HEK293 (cell line): ENCODE results near the gene ZWILCH.

ENCODE experiments used
- CTCF ChIA-PET: fragments of 350-600 bp; formaldehyde crosslinking; extraction: SDS; loops from one replicate; lab custom pipeline; 2021; ENCODE audit warnings: antibody characterized with exemption; lab: Yijun Ruan, JAX
- POLR2A ChIA-PET: fragments of 300-600 bp; formaldehyde crosslinking; extraction: SDS; loops from one replicate; lab custom pipeline; 2020; ENCODE audit warnings: antibody characterized with exemption, inconsistent platforms; lab: Yijun Ruan, JAX
- H3K27ac ChIP-seq: fragments of 200-500 bp; sonication (Bioruptor generic); 2 replicates; pipeline ENCODE4 v1.5.1; 2014; ENCODE audit warnings: low read depth, low read length, control low read depth, inconsistent platforms; ENCODE audit errors: extremely low read depth
- H3K36me3 ChIP-seq, 2 experiments: fragments of 200-500 bp in 1 of 2; sonication (Bioruptor generic) in 1 of 2; 1 replicate in 1 of 2; 2 replicates in 1 of 2; pipeline ENCODE4 v1.5.1; 2014 to 2017; ENCODE audit warnings: inconsistent platforms in 2 of 2, low read length in 2 of 2; ENCODE audit not compliant: control insufficient read depth in 2 of 2, insufficient read depth in 1 of 2
- H3K4me1 ChIP-seq: fragments of 200-500 bp; sonication (Bioruptor generic); 2 replicates; pipeline ENCODE4 v1.5.1; 2014; ENCODE audit warnings: mild to moderate bottlenecking, low read length, inconsistent platforms; ENCODE audit not compliant: control insufficient read depth, insufficient read depth
- H3K4me3 ChIP-seq: 2 replicates; pipeline ENCODE4 v1.5.1; 2011; ENCODE audit warnings: low read depth, mild to moderate bottlenecking, control low read depth, low read length, moderate library complexity
- H3K9me3 ChIP-seq: fragments of 200-500 bp; sonication (Bioruptor generic); 2 replicates; pipeline ENCODE4 v1.5.1; 2014; ENCODE audit warnings: low read depth, low read length, inconsistent platforms; ENCODE audit not compliant: control insufficient read depth, insufficient read depth
- KLF8 ChIP-seq: fragments of 450-650 bp; formaldehyde crosslinking; IDR thresholded peaks from 2 replicates; pipeline ENCODE4 v1.5.1; 2016; ENCODE audit warnings: missing biosample characterization, missing genetic modification characterization
- OSR2 ChIP-seq: fragments of 450-650 bp; formaldehyde crosslinking; IDR thresholded peaks from 2 replicates; pipeline ENCODE4 v1.5.1; 2016; ENCODE audit warnings: missing biosample characterization, missing genetic modification characterization
- PRDM10 ChIP-seq: fragments of 450-650 bp; formaldehyde crosslinking; IDR thresholded peaks from 2 replicates; pipeline ENCODE4 v1.5.1; 2016; ENCODE audit warnings: missing biosample characterization, missing genetic modification characterization
- SETDB1 ChIP-seq: IDR thresholded peaks from one replicate; pipeline ENCODE4 v1.6.1; 2017; ENCODE audit warnings: mild to moderate bottlenecking, low read length, moderate library complexity, mixed read lengths; ENCODE audit not compliant: insufficient read length
- SP7 ChIP-seq: fragments of 450-650 bp; formaldehyde crosslinking; IDR thresholded peaks from 2 replicates; pipeline ENCODE4 v1.5.1; 2016; ENCODE audit warnings: missing biosample characterization, missing genetic modification characterization
- YY1 ChIP-seq: fragments of 450-650 bp; formaldehyde crosslinking; IDR thresholded peaks from 2 replicates; pipeline ENCODE4 v1.5.1; 2018; ENCODE audit warnings: missing biosample characterization, missing genetic modification characterization
- YY2 ChIP-seq: fragments of 450-650 bp; formaldehyde crosslinking; IDR thresholded peaks from 2 replicates; pipeline ENCODE4 v1.5.1; 2016; ENCODE audit warnings: missing biosample characterization, missing genetic modification characterization
- ZNF248 ChIP-seq: fragments of 450-650 bp; formaldehyde crosslinking; IDR thresholded peaks from 2 replicates; pipeline ENCODE4 v1.5.1; 2017; ENCODE audit warnings: missing biosample characterization, missing genetic modification characterization
- ZNF266 ChIP-seq: fragments of 450-650 bp; formaldehyde crosslinking; IDR thresholded peaks from 2 replicates; pipeline ENCODE4 v1.5.1; 2016; ENCODE audit warnings: missing biosample characterization, missing genetic modification characterization, low read depth
- ZNF274 ChIP-seq, 2 experiments: fragments of 200-500 bp in 1 of 2; fragments of 450-650 bp in 1 of 2; sonication (Bioruptor generic) in 1 of 2; formaldehyde crosslinking in 1 of 2; IDR thresholded peaks; 2 replicates each; pipeline versions ENCODE4 v1.5.1 to v1.6.1; 2014 to 2016; ENCODE audit warnings: borderline replicate concordance in 1 of 2, inconsistent platforms in 1 of 2, low read length in 1 of 2, missing biosample characterization in 1 of 2, missing genetic modification characterization in 1 of 2
- ZNF558 ChIP-seq: fragments of 450-650 bp; formaldehyde crosslinking; IDR thresholded peaks from 2 replicates; pipeline ENCODE4 v1.5.1; 2016; ENCODE audit warnings: missing biosample characterization, missing genetic modification characterization
- ZNF560 ChIP-seq: fragments of 450-650 bp; formaldehyde crosslinking; IDR thresholded peaks from 2 replicates; pipeline ENCODE4 v1.5.1; 2017; ENCODE audit warnings: missing biosample characterization, missing genetic modification characterization, borderline replicate concordance
- ZNF600 ChIP-seq: fragments of 450-650 bp; formaldehyde crosslinking; IDR thresholded peaks from 2 replicates; pipeline ENCODE4 v1.5.1; 2016; ENCODE audit warnings: missing biosample characterization, missing genetic modification characterization
- ZNF645 ChIP-seq: fragments of 450-650 bp; formaldehyde crosslinking; IDR thresholded peaks from 2 replicates; pipeline ENCODE4; 2016; ENCODE audit warnings: missing biosample characterization, missing genetic modification characterization
- ZNF654 ChIP-seq: fragments of 450-650 bp; formaldehyde crosslinking; IDR thresholded peaks from 2 replicates; pipeline ENCODE4 v1.5.1; 2016; ENCODE audit warnings: low read depth, missing biosample characterization, missing genetic modification characterization
- ZNF670 ChIP-seq: fragments of 450-650 bp; formaldehyde crosslinking; IDR thresholded peaks from 2 replicates; pipeline ENCODE4 v1.5.1; 2016; ENCODE audit warnings: missing biosample characterization, missing genetic modification characterization, low read depth
- ZNF785 ChIP-seq: fragments of 450-650 bp; formaldehyde crosslinking; IDR thresholded peaks from 2 replicates; pipeline ENCODE4 v1.5.1; 2016; ENCODE audit warnings: missing biosample characterization, missing genetic modification characterization
- TF ChIP-seq, protein P1 (sequence below): sonication (generic); formaldehyde crosslinking; IDR thresholded peaks from 2 replicates; pipeline ENCODE4 v1.8.1; 2022; ENCODE audit warnings: mild to moderate bottlenecking, moderate library complexity, missing genetic modification reagents
- TF ChIP-seq, protein P2 (sequence below): IDR thresholded peaks from 2 replicates; pipeline ENCODE4 v1.6.1; 2011; ENCODE audit warnings: mild to moderate bottlenecking, low read depth, low read length, borderline replicate concordance

Gene ZWILCH

DNA sequence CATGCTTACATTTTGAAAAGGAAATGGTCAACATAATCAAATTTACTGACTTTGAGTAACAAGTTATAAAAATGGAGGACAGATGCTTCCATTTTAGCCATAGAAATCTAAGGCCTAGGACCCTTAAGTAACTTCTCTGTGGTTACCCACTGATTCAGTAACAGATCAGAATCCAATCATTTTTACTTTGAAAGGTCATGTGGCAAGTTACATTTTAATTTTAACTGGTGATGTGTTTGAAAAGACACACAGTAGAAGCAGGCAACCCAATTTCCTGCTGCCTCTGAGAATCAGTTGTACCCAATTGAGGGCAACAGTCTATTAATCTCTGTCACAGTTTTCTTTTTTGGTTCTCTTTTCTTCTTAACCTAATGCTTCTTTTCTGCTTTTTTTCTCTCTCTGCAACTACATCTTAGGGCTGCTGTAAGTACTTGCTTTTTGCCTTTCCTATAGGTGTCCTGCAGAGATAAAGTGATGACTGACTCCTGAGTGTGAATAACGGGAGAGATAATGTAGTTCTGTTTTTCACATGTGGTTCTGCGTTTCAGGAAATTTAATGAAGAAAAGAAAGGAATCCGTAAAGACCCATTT is 3.3 kb downstream of the ZWILCH start (continued):
- TF ChIP-seq ZNF785 (no peak), ZNF248 (tag by site-specific recombination) (no peak)

DNA sequence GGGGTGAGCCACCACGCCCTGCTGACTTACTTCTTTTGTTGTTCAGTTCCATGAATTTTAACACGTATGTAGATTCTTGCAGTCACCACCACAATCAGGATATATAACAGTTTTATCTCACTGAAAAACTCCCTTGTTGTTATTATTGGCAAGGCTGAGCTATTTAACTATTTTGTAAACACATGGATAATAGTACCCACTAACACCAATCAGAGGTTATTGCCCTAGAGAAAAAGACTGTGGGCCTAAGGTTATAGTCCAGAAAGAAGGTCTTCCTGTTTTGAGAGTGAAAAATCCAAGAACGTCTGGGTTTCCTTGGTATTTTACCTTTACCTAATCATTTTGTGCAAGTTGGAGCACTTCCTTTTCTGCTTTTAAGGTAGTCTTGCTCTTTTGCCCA is 9.5 kb downstream of the ZWILCH start:
- no peaks in the 10 kb centered on the region for H3K9me3 ChIP-seq
- CTCF ChIA-PET, result interaction anchor here (0.7 kb wide), 1 partner anchor 321 kb away, joined by 5 read pairs; no protein-coding TSS in a partner anchor

GRCh38 chr15:66515901-66516322 is 10.8 kb downstream of the ZWILCH start:
- Histone ChIP-seq H3K4me3 (no peak overlapping the region), H3K27ac (no peak overlapping the region), H3K36me3 (peaks cover 51 to 68% of the 10 kb centered on the region in 2 experiments), H3K9me3 (no peaks in the 10 kb centered on the region), H3K4me1 (no peaks in the 10 kb centered on the region)
- POLR2A ChIA-PET, result interaction anchor here (2.0 kb wide), 1 partner anchor 11 kb away, joined by 6 read pairs; the partner anchor contains the start of genes RPL4 and ZWILCH
- CTCF ChIA-PET, result interaction anchor here (0.6 kb wide), 1 partner anchor 940 kb away, joined by 3 read pairs; no protein-coding TSS in a partner anchor
- TF ChIP-seq ZNF670 (tag by site-specific recombination) (no peak), ZNF274 (IDR thresholded peaks at IDR 0.05; ENCODE audit: low read length) (no peak), ZNF274 (tag by site-specific recombination; IDR thresholded peaks at IDR 0.05; ENCODE audit: borderline replicate concordance) (no peak), ZNF558 (tag by site-specific recombination) (no peak), ZNF560 (tag by site-specific recombination) (no peak), OSR2 (tag by site-specific recombination) (0 out of 2 replicates have a peak, but pooled peaks have one; percentile 31), YY2 (tag by site-specific recombination) (no peak), SP7 (tag by site-specific recombination) (no peak), YY1 (tag by site-specific recombination) (no peak), SETDB1 (no peak)
- TF ChIP-seq, protein P1, sequence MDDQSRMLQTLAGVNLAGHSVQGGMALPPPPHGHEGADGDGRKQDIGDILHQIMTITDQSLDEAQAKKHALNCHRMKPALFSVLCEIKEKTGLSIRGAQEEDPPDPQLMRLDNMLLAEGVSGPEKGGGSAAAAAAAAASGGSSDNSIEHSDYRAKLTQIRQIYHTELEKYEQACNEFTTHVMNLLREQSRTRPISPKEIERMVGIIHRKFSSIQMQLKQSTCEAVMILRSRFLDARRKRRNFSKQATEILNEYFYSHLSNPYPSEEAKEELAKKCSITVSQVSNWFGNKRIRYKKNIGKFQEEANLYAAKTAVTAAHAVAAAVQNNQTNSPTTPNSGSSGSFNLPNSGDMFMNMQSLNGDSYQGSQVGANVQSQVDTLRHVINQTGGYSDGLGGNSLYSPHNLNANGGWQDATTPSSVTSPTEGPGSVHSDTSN (CRISPR knock-in tag), result no peak

More for the DNA sequence above, 9.5 kb downstream of the ZWILCH start:
- POLR2A ChIA-PET, result interaction anchor here (0.7 to 2.0 kb wide), 2 partner anchors 10 to 221 kb away, joined by 3 to 6 read pairs; partner anchors contain the start of genes DIS3L, RPL4 and ZWILCH
- Histone ChIP-seq H3K36me3 (peaks cover 54 to 61% of the 10 kb centered on the region in 2 experiments), H3K4me3 (no peak overlapping the region), H3K27ac (no peak overlapping the region), H3K4me1 (no peaks in the 10 kb centered on the region)
- no peak for TF ChIP-seq ZNF645 (tag by site-specific recombination)
- no peak for TF ChIP-seq ZNF670 (tag by site-specific recombination)
- TF ChIP-seq KLF8 (tag by site-specific recombination), result no peak
- TF ChIP-seq, protein P2, sequence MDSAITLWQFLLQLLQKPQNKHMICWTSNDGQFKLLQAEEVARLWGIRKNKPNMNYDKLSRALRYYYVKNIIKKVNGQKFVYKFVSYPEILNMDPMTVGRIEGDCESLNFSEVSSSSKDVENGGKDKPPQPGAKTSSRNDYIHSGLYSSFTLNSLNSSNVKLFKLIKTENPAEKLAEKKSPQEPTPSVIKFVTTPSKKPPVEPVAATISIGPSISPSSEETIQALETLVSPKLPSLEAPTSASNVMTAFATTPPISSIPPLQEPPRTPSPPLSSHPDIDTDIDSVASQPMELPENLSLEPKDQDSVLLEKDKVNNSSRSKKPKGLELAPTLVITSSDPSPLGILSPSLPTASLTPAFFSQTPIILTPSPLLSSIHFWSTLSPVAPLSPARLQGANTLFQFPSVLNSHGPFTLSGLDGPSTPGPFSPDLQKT, result no peak
- TF ChIP-seq ZNF654, result no peak
- TF ChIP-seq ZNF600 (tag by site-specific recombination), result no peak
- TF ChIP-seq ZNF266, result no peak
- TF ChIP-seq PRDM10, result no peak
